Embryonic facial prominence (tissue), 1 donor: ENCODE measurements around the gene UGGT2.
A peak's percentile ranks its signal among the peaks of the same experiment; 100 is the strongest.
"Not testable (repeated sequence)": the region's sequence is repeated elsewhere in the genome, so short reads cannot be mapped to it uniquely, and the experiment has no call there.

Experiments
- DNase-seq: peaks from one replicate; pipeline ENCODE4 v3.0.0-alpha.2; 2016; ENCODE audit errors: extremely low spot score

Gene UGGT2

DNA sequence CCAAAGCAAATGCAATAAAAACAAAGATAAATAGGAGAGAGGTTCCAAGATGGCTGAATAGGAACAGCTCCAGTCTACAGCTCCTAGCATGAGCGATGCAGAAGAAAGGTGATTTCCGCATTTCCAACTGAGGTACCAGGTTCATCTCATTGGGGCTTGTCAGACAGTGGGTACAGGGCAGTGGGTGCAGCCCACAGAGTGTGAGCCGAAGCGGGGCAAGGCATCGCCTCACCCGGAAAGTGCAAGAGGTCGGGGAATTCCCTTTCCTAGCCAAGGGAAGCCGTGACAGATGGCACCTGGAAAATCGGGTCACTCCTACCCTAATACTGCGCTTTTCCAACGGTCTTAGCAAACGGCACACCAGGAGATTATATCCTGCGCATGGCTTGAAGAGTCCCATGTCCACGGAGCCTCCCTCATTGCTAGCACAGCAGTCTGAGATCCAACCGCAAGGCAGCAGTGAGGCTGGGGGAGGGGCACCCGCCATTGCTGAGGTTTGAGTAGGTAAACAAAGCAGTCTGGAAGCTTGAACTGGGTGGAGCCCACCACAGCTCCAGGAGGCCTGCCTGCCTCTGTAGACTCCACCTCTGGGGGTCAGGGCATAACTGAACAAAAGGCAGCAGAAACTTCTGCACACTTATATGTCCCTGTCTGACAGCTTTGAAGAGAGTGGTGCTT lies 6.6 kb downstream of the UGGT2 start:
- DNase-seq: not testable (repeated sequence)

DNA sequence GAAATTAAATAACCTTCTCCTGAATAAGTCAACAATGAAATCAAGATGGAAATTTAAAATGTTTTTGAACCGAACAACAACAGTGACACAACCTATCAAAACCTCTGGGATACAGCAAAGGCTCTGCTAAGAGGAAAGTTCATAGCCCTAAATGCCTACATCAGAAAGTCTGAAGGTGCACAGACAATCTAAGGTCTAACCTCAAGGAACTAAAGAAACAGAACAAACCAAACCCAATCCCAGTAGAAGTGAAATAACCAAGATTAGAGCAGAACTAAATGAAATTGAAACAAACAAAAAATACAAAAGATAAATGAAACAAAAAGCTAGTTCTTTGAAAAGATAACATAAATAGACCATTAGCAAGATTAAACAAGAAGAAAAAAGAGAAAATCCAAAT lies 9.0 kb downstream of the UGGT2 start:
- DNase-seq: no peak

DNA sequence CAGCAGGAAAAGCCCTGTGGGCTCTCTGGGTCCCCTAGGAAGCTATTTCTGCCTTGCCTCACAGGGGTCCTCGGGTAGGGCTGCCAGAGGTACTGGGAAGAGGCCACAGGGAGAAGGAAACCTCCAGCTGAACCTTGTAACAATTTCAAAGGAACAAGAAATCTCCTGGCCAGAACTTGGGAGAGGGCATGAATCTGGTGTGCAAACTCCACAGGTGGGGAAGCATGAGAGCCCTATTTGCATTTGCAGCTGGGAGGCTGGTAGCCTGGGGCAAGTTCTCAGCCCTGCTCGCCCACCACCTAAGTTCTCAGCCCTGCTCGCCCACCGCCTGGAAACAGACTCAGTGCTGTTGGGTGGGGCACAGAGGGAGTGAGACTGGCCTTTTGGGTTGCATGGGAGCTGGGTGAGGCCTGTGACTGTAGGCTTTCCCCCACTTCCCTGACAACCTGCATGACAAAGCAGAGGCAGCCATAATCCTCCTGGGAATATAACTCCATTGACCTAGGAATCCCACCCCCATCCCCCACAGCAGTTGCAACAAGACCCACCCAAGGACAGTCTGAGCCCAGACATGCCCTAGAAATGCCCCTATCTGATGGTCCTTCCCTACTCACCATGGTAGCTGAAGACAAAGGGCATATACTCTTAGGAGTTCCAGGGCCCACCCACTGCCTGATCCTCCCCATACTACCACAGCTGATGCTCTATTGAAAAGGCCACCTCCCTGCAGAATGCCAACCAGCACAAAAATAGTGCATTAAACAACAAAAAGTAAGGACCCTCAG lies 11.7 kb downstream of the UGGT2 start:
- DNase-seq: no peak

GRCh38 chr13:96036515-96036914 lies 16.7 kb downstream of the UGGT2 start:
- DNase-seq: no peak

- DNase-seq: no peak
These were observed 18.5 kb downstream of the UGGT2 start for GRCh38 chr13:96034662-96035061.

GRCh38 chr13:96033220-96034015 lies 19.8 kb downstream of the UGGT2 start:
- no peak for DNase-seq

DNA sequence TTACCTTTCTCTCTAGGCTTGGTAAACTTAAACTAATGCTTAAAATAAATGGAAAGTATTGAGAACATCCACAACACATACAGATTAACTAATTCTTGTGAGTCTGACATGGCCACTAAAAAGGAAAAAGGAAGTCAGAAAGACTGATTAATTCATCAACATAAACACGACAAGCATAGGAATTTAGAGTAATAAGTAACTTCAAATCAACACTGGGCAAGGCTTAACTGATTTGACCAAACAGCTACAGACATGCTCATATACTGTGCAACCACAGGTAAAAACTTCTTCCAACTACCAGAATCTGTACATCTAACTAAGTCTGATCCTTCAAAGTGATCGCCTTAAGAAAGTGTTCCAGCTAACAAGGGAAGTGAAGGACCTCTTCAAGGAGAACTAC lies 20.5 kb downstream of the UGGT2 start:
- DNase-seq: no peak

- no peak for DNase-seq
These were observed 24.2 kb downstream of the UGGT2 start for GRCh38 chr13:96029002-96029401.

GRCh38 chr13:96027496-96027895 lies 25.7 kb downstream of the UGGT2 start:
- no peak for DNase-seq

GRCh38 chr13:96025283-96025682 lies 27.9 kb downstream of the UGGT2 start:
- DNase-seq: no peak

GRCh38 chr13:96020931-96021330 lies 32.3 kb downstream of the UGGT2 start:
- DNase-seq: no peak

DNA sequence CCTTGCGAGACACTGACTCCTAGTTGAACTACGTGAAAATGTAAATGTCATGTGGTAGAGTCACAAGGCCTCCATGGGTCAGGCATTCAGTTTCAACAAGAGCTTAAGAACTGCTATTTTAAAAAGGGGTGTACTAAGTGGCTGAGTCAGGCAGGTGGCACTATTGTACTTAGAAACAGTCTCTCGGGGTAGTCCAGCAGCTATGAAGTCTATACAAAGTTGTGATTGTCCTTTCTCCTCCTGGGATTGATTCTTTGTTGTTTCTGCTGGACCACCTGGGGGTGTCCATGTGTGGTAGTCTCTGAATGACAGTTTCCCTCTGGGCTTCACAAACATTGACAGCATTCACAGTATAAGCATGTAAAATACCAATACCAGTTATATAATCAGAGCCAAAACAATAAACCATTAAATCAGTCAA lies 33.0 kb downstream of the UGGT2 start:
- peak; percentile 33 for DNase-seq

DNA sequence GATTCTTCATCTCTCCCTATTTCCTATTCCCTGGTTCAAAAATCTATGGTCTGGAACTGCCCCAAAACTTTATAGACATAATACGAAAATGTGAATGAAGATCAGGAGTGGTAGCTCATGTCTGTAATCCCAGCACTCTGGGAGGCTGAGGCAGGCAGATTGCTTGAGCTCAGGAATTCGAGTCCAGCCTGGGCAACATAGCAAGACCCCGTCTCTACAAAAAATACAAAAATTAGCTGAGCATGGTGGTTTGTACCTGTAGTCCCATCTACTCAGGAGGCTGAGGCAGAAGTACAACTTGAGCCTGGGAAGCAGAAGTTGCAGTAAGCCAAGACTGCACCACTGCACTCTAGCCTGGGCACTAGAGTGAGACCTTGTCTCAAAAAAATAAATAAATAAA lies 35.1 kb downstream of the UGGT2 start:
- no peak for DNase-seq

GRCh38 chr13:96011291-96011872 lies 41.8 kb downstream of the UGGT2 start:
- DNase-seq: peak; percentile 24

- no peak for DNase-seq
These were observed 49.9 kb downstream of the UGGT2 start for GRCh38 chr13:96003304-96003703.

DNA sequence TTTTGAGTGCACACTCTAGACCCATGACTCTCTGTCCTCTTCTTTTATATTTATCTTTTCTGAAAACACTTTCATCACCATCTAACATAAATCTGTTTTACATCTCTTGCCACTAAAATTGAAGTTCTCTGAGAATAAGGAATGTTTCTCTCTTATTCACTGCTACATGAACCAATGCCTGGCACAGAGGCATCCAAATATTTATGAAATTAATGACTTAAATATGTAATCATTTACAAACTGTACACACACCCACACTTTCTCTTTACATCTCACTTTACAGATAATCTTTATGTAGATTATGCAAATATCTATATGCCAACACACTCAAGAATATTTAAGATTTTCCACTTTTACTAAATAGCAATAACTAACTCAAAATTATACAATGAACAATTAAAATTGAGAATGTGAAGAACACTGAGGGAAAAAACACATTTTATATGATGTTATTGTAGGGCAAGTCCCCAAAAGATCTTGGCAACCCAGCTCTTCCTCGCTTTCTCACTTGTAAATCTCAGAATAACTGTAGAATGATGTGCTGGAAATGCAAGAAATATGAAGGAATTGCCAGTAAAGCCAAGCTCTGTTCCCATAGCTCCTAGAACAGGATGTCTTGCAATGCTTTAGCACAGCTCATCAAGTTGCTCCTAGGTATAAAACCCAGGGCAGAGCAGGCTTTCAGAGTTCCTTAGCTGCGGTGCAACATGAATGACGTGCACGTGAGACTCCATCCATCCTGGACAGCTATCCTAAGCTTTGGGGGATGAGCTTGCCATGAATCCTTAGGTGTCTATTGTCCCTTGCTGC lies 50.7 kb downstream of the UGGT2 start:
- DNase-seq: no peak

DNA sequence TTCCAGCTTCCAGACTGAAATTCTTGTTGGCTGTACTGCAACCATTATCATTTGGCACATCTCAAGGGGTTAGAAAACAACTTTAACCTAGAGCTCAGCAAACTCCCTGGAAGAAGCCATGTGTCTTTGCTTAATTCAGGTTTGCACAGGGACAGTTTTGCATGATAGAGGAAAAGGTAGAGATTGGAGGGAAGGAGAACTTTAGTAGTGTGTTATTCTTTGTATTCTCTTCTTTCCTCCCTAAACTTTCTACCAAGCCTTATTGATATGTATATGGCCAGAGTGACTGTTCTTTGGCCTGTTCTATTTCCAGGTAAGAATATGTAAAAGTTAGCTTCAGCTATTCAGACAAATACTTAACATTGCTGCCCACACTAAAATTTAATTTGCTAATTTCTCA lies 53.1 kb downstream of the UGGT2 start:
- DNase-seq: no peak

DNA sequence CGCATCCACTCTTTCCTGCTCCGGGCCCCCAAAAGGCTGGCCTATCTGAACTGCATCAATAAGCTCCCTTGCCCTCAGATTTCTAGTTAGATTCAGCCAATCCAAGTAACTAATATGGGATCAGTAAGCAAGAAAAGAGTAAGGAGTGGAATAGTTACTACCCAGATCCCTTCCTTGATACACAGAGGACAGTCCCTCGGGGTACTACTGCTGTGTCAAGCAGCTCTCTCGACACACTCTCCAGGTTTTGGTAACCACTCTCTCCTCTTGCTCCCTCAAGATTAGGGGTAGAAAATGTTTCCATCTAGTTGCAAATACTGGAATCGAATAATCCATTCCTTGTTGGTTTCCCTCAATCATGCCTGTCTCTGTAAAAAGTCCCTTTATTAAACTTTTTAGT lies 65.4 kb downstream of the UGGT2 start:
- no peak for DNase-seq

DNA sequence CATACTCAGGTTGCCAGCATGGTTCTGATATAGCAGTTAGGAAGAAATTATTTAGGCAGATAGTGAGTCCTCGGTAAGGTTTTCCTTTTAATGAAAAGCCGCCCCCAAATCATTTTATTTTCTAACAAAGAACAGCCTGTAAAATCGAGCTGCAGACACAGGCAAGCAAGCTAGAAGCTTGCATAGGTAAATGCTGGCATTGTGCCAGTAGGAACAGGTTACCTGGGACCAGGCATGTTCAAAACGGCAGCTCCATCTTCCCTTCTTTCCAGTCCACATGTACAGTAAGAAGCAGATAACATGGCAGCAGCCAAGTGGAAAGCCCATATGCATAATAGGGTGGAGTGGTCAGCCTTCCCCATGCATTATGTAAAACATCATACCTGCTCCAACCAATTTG lies 71.1 kb downstream of the UGGT2 start:
- no peak for DNase-seq

GRCh38 chr13:95972651-95973050 lies 80.5 kb downstream of the UGGT2 start:
- DNase-seq: not testable (repeated sequence)

DNA sequence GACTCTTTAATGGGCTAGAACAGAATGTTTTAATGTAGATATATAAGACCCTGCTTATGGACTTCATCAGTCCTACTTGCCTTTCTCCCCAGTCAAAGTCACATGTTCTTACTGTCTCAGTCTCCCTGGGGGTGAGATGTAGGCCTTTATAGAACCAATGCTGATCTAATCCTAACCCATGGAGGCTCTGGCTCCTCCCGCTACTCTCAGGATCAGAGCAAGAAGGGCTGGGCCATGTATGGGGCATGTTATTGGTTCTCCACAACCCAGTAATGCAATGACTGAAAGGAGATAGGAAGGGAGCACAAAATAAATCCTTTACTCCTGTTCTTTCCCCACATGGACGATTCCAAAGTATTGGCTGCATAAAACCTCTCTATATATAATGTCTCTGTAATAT lies 82.3 kb downstream of the UGGT2 start:
- no peak for DNase-seq
